ENCODE results near the gene TENT4A.

The TENT4A gene

DNA sequence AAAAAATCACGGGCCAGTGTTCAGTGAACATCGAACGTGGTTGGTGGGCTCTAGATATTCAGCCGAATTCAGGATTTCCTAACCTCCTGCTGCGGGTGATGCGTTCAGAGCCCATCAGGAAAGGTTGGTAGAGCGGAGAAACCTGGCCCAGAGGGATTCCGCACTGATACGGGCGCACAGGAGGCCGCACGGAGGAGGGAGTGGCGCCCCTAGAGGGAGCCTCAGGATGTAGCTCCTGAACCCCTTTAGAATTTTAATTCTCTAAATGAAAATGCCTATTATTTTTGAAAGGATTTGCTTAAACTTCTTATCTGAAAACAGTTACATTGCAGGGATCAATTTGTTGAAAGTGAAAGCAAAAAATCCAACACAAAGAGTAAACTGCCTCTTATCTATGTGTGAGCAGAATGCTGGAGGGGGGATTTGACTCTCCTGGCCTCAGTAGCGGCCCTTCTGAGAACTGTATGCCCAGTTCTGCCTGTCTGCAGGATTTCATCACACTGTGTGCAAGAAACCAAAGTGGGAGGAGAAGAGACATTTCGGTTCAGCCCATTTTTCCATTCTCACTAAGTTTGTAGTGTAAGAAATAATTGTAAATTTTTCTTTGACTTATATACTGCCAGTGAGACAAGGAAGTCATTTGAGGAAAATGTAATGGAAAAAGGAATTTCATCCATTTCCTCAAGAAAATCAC lies 75.9 kb downstream of the TENT4A start:
- Histone ChIP-seq H3K9me3 (ENCODE audit: control insufficient read depth, low read length) (no peaks in the 10 kb centered on the region), H3K4me1 (ENCODE audit: control insufficient read depth, insufficient read depth, low read length) (no peaks in the 10 kb centered on the region), H3K27me3 (ENCODE audit: control insufficient read depth, insufficient read depth, low read length, poor library complexity, severe bottlenecking) (no peaks in the 10 kb centered on the region), H3K27ac (ENCODE audit: insufficient read depth, low read depth, low read length, poor library complexity, severe bottlenecking) (no peak overlapping the region), H3K4me3 (ENCODE audit: insufficient read depth, low read depth, low read length) (no peak overlapping the region), H3K36me3 (ENCODE audit: control insufficient read depth, insufficient read depth, low read length) (no peaks in the 10 kb centered on the region)
- 90 to 92% methylated on average over 15 of the region's 15 CpGs for WGBS, 2 experiments

GRCh38 chr5:6790346-6790865 lies 77.2 kb downstream of the TENT4A start:
- Histone ChIP-seq H3K36me3 (ENCODE audit: control insufficient read depth, insufficient read depth, low read length) (no peaks in the 10 kb centered on the region), H3K4me1 (ENCODE audit: control insufficient read depth, insufficient read depth, low read length) (no peaks in the 10 kb centered on the region), H3K27me3 (ENCODE audit: control insufficient read depth, insufficient read depth, low read length, poor library complexity, severe bottlenecking) (no peaks in the 10 kb centered on the region), H3K9me3 (ENCODE audit: control insufficient read depth, low read length) (no peaks in the 10 kb centered on the region), H3K4me3 (ENCODE audit: insufficient read depth, low read depth, low read length) (no peak overlapping the region), H3K27ac (ENCODE audit: insufficient read depth, low read depth, low read length, poor library complexity, severe bottlenecking) (no peak overlapping the region)
- WGBS, 2 experiments: 78 to 79% methylated on average over 8 of the region's 8 CpGs

GRCh38 chr5:6791031-6791430 lies 77.8 kb downstream of the TENT4A start:
- H3K4me3 ChIP-seq (ENCODE audit: insufficient read depth, low read depth, low read length): no peak overlapping the region
- 73 to 79% methylated on average over 10 of the region's 10 CpGs for WGBS, 2 experiments
- H3K27ac ChIP-seq (ENCODE audit: insufficient read depth, low read depth, low read length, poor library complexity, severe bottlenecking): no peak overlapping the region
- no peaks in the 10 kb centered on the region for H3K36me3 ChIP-seq (ENCODE audit: control insufficient read depth, insufficient read depth, low read length)
- H3K4me1 ChIP-seq (ENCODE audit: control insufficient read depth, insufficient read depth, low read length): no peaks in the 10 kb centered on the region
- H3K9me3 ChIP-seq (ENCODE audit: control insufficient read depth, low read length): no peaks in the 10 kb centered on the region
- H3K27me3 ChIP-seq (ENCODE audit: control insufficient read depth, insufficient read depth, low read length, poor library complexity, severe bottlenecking): no peaks in the 10 kb centered on the region

- Histone ChIP-seq H3K36me3 (ENCODE audit: control insufficient read depth, insufficient read depth, low read length) (no peaks in the 10 kb centered on the region), H3K9me3 (ENCODE audit: control insufficient read depth, low read length) (no peaks in the 10 kb centered on the region), H3K27me3 (ENCODE audit: control insufficient read depth, insufficient read depth, low read length, poor library complexity, severe bottlenecking) (no peaks in the 10 kb centered on the region), H3K27ac (ENCODE audit: insufficient read depth, low read depth, low read length, poor library complexity, severe bottlenecking) (no peak overlapping the region), H3K4me1 (ENCODE audit: control insufficient read depth, insufficient read depth, low read length) (no peaks in the 10 kb centered on the region), H3K4me3 (ENCODE audit: insufficient read depth, low read depth, low read length) (no peak overlapping the region)
- WGBS, 2 experiments: 89 to 94% methylated on average over 5 of the region's 5 CpGs
Measured at GRCh38 chr5:6792376-6792775, 79.1 kb downstream of the TENT4A start.

DNA sequence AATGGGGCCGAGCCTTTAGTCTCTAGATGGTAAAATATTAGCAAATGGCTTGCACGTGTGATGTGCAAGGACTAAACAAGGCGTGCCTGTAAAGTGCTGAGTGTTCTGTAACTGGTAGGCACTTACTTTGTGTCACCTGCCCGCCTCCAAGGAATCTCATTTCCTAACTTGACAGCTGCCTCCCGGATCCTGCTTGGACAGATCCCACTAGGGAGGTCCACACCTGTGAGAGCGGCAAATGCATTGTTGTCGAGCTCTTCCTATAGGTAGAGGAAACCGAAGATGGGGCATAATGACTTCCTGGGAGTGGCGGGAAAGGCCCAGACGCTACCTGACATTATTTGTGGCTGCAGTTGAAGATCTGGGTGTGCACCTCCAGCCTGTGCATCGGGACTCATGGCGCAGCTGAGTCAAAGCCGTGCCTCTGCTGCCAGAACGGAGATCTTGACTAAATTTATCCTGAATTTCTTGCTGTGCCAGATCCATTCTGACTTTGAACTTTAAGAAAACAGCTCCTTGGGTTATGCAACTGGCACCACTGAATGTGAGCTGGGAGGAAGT lies 79.8 kb downstream of the TENT4A start:
- H3K9me3 ChIP-seq (ENCODE audit: control insufficient read depth, low read length): no peaks in the 10 kb centered on the region
- WGBS, 2 experiments: 91 to 96% methylated on average over 14 of the region's 14 CpGs
- H3K27ac ChIP-seq (ENCODE audit: insufficient read depth, low read depth, low read length, poor library complexity, severe bottlenecking): no peak overlapping the region
- H3K4me3 ChIP-seq (ENCODE audit: insufficient read depth, low read depth, low read length): no peak overlapping the region
- H3K36me3 ChIP-seq (ENCODE audit: control insufficient read depth, insufficient read depth, low read length): no peaks in the 10 kb centered on the region
- H3K27me3 ChIP-seq (ENCODE audit: control insufficient read depth, insufficient read depth, low read length, poor library complexity, severe bottlenecking): no peaks in the 10 kb centered on the region
- no peaks in the 10 kb centered on the region for H3K4me1 ChIP-seq (ENCODE audit: control insufficient read depth, insufficient read depth, low read length)

DNA sequence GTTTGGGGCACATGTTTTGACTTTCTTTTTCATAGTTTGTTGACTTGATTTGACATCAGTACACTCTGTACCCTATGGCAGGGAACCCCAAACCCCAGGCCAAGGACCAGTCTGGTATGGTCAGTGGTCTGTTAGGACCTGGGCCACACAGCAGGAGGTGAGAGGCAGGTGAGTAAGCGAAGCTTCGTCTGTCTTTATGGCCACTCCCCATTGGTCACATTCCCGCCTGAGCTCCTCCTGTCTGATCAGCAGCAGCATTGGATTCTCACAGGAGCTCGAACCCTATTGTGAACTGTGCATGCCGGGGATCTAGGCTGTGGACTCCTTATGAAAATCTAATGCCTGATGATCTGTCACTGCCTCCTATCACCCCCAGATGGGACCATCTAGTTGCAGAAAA lies 88.0 kb downstream of the TENT4A start:
- no peaks in the 10 kb centered on the region for H3K27me3 ChIP-seq (ENCODE audit: control insufficient read depth, insufficient read depth, low read length, poor library complexity, severe bottlenecking)
- H3K9me3 ChIP-seq (ENCODE audit: control insufficient read depth, low read length): no peaks in the 10 kb centered on the region
- no peak overlapping the region for H3K4me3 ChIP-seq (ENCODE audit: insufficient read depth, low read depth, low read length)
- H3K27ac ChIP-seq (ENCODE audit: insufficient read depth, low read depth, low read length, poor library complexity, severe bottlenecking): no peak overlapping the region
- no peaks in the 10 kb centered on the region for H3K36me3 ChIP-seq (ENCODE audit: control insufficient read depth, insufficient read depth, low read length)
- H3K4me1 ChIP-seq (ENCODE audit: control insufficient read depth, insufficient read depth, low read length): no peaks in the 10 kb centered on the region
- WGBS, 2 experiments: 92 to 95% methylated on average over 5 of the region's 5 CpGs

DNA sequence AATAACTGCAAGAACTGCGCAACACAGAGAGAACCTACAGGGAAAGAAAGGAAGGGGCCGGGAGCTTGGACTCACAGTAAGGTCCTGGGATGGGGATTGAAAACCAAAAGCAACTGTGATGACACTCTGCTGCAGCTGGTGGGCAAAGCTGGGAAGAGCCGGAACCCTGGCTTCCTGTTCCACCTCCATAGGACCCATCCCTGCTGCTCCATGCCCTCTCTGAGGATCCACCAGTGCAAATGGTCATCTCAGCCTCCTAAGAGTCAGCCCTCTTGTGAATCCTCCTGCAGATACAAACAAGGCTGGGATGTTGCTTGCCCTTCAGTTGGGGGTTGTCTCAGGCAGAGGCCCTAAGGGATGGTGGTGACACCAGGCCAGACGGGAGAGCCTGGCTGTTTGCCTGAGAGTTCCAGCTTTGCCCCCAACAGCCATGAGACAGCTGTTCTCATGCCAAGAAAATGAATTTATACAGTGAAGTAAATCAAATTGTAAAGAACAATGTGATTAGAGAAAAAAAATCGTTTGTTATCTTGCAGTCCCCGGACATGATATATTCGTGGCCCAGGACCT lies 90.8 kb downstream of the TENT4A start:
- Histone ChIP-seq H3K9me3 (ENCODE audit: control insufficient read depth, low read length) (no peaks in the 10 kb centered on the region), H3K4me3 (ENCODE audit: insufficient read depth, low read depth, low read length) (no peak overlapping the region), H3K36me3 (ENCODE audit: control insufficient read depth, insufficient read depth, low read length) (no peaks in the 10 kb centered on the region), H3K4me1 (ENCODE audit: control insufficient read depth, insufficient read depth, low read length) (no peaks in the 10 kb centered on the region), H3K27me3 (ENCODE audit: control insufficient read depth, insufficient read depth, low read length, poor library complexity, severe bottlenecking) (no peaks in the 10 kb centered on the region), H3K27ac (ENCODE audit: insufficient read depth, low read depth, low read length, poor library complexity, severe bottlenecking) (no peak overlapping the region)
- 91 to 93% methylated on average over 4 to 5 of the region's 7 CpGs for WGBS, 2 experiments

DNA sequence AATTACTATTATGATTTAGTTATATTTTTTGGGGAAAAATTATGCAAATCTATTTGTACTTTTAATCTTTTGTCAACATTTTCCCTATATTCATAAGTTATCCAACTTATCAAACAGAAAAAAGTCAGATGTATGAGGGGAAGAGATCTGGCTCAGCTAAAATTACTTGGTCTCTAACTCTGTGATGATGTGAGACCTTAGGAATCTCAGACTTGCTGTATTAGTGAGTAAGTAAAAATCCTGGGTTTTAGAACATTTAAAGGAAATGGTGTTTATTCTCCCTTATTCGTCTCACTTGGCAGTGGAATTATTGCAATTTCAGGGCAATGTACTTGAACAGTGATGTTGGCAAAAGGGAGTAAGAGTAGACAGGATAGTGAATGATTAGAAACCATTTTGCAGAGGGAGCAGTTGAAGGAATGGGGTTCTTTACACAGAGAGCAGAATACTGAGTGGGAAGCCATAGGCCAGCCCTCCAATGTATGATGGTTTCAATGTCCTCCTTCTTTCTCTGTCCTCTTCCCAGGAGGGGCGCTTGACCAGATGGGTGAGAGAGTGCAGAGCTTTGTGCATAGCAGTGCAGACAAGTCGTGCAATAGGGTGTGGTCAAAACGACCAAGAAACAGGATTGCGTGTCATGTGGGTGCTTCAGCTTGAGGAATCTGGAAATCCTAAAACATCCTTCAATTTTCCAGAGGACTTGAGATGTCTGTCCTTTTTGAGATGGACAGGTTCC lies 91.7 kb downstream of the TENT4A start:
- Histone ChIP-seq H3K27me3 (ENCODE audit: control insufficient read depth, insufficient read depth, low read length, poor library complexity, severe bottlenecking) (no peaks in the 10 kb centered on the region), H3K27ac (ENCODE audit: insufficient read depth, low read depth, low read length, poor library complexity, severe bottlenecking) (no peak overlapping the region), H3K36me3 (ENCODE audit: control insufficient read depth, insufficient read depth, low read length) (no peaks in the 10 kb centered on the region), H3K9me3 (ENCODE audit: control insufficient read depth, low read length) (no peaks in the 10 kb centered on the region), H3K4me3 (ENCODE audit: insufficient read depth, low read depth, low read length) (no peak overlapping the region), H3K4me1 (ENCODE audit: control insufficient read depth, insufficient read depth, low read length) (no peaks in the 10 kb centered on the region)
- 73 to 76% methylated on average over 5 of the region's 5 CpGs for WGBS, 2 experiments

DNA sequence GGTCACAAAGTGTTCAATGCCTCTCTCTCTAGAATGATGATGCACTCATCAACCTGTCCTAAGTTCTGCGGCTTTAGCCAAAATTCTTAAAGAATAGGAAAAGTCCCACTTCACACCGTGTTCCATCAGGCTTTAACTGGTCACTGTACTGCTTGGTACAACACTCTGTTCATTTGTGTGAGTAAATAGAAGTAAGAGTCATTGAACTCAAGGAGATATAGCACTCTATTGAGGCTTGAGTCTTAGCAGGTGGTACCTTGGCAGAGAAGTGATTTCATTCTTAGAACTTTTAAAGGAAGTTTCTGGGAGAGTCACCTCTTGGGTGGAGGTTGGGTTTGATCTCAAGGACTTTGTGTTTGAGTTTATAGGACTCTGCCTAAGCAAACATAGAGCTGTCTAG lies 92.6 kb downstream of the TENT4A start:
- no peaks in the 10 kb centered on the region for H3K4me1 ChIP-seq (ENCODE audit: control insufficient read depth, insufficient read depth, low read length)
- no peaks in the 10 kb centered on the region for H3K36me3 ChIP-seq (ENCODE audit: control insufficient read depth, insufficient read depth, low read length)
- H3K4me3 ChIP-seq (ENCODE audit: insufficient read depth, low read depth, low read length): no peak overlapping the region
- H3K9me3 ChIP-seq (ENCODE audit: control insufficient read depth, low read length): no peaks in the 10 kb centered on the region
- WGBS, 2 experiments: 90 to 92% methylated on average over 2 of the region's 2 CpGs
- H3K27ac ChIP-seq (ENCODE audit: insufficient read depth, low read depth, low read length, poor library complexity, severe bottlenecking): no peak overlapping the region
- no peaks in the 10 kb centered on the region for H3K27me3 ChIP-seq (ENCODE audit: control insufficient read depth, insufficient read depth, low read length, poor library complexity, severe bottlenecking)

Measured in ectodermal cell (in vitro differentiated cells).